ENCODE data around the gene LAMA3. TPM values are rescaled to one million over a fixed set of nuclear protein-coding genes. Genes with fewer than 3 reads are reported as not detected.

Gene LAMA3
- total and polyA plus RNA-seq, 2 donors (not counting 3 experiments of a cell fraction or from before 2014, with no cell fraction given) = 2.6 to 12.3 TPM

DNA sequence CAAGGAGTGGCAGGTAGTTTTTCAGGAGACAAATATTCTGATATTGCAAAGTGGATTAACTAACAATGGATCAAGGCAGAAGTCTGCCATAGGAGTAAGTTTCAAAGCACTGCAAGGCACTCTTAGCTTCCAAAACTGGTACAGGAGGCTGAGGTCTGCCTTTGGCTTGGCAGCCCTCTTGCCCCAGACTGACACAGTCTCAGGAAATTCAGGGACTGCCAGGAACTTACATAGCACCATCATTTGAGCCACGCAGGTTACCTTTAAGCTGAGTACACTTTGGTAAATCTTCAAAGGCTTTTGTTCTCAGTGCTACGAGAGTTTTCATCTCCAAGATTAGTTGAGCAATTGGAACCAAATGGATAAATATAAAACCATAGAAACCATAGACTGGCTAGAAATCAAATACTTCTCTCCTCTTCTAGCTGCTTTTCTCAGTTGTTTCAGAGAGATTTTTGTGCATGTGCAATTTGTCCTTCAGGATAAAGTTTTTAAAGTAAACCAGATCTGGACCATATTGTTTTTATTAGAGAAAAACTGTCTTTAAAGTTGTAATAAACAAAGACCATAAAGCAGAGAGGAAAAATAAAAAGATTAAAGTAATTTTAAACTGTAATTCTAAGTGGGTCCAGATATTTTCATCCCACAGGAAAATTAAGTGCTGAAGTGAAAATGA lies 45.3 kb upstream of the LAMA3 start:
- Histone ChIP-seq H3K27ac (ENCODE audit: insufficient read depth, low read depth, low read length) (no peak overlapping the region), H3K9ac (replicated peaks; ENCODE audit: extremely low read depth, insufficient read depth, low read length) (no peak overlapping the region), H3K79me2 (ENCODE audit: control insufficient read depth, insufficient read depth, low read length) (no peaks in the 10 kb centered on the region), H3K4me2 (ENCODE audit: insufficient read depth, low read length) (no peak overlapping the region), H3K9me1 (replicated peaks; ENCODE audit: control insufficient read depth, extremely low read depth, insufficient read depth, low read length) (no peaks in the 10 kb centered on the region), H3K4me3 (replicated peaks in 1 of 3; ENCODE audit: insufficient read depth in 1 of 3, low read depth in 1 of 3, low read length in 3 of 3) (no peak overlapping the region), H3K36me3 (ENCODE audit: control insufficient read depth in 2 of 2, extremely low read depth in 1 of 2, insufficient read depth in 2 of 2, low read length in 2 of 2) (no peaks in the 10 kb centered on the region), H4K20me1 (replicated peaks; ENCODE audit: control insufficient read depth, extremely low read depth, insufficient read depth, low read length) (no peaks in the 10 kb centered on the region), H2AFZ (ENCODE audit: low read depth, low read length) (no peak overlapping the region), H3K27me3 (ENCODE audit: control insufficient read depth in 2 of 2, insufficient read depth in 2 of 2, low read length in 2 of 2) (peaks cover 0 to 17% of the 10 kb centered on the region in 2 experiments), H3K4me1 (ENCODE audit: control insufficient read depth, extremely low read depth, insufficient read depth, low read length) (peaks cover 4% of the 10 kb centered on the region), H3K9me3 (replicated peaks; ENCODE audit: control insufficient read depth, insufficient read depth, low read length) (no peaks in the 10 kb centered on the region)
- dilution Hi-C loops (cut with MboI; ENCODE audit: extremely low pct_ligation_motif_present, low sequenced_read_pairs) (no loop called here), intact Hi-C loops (cut with micrococcal nuclease) (no loop called here)
- no TSS peak for BruUV-seq (replicated peaks)
- DNase-seq (ENCODE audit: low read depth, low spot score) = no peak
- no peak for FAIRE-seq
- TF ChIP-seq, protein P1, sequence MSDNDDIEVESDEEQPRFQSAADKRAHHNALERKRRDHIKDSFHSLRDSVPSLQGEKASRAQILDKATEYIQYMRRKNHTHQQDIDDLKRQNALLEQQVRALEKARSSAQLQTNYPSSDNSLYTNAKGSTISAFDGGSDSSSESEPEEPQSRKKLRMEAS (IDR thresholded peaks at IDR 0.05; ENCODE audit: insufficient read depth, insufficient read length) = no peak
- no peak for TF ChIP-seq GATA2 (IDR thresholded peaks at IDR 0.05; ENCODE audit: insufficient read depth, insufficient read length, low read depth, low read length)
- no peak for TF ChIP-seq JUN (IDR thresholded peaks at IDR 0.05; ENCODE audit: borderline replicate concordance, insufficient read depth, insufficient read length, low read depth)
- no peak for TF ChIP-seq FOS (IDR thresholded peaks at IDR 0.05; ENCODE audit: borderline replicate concordance, insufficient read depth, low read length)
- no peak for TF ChIP-seq POLR2A (IDR thresholded peaks at IDR 0.05; ENCODE audit: low read depth, low read length)
- no peak for TF ChIP-seq EZH2 (IDR thresholded peaks at IDR 0.05; ENCODE audit: borderline replicate concordance, low read depth, low read length, severe bottlenecking)
- no peak for TF ChIP-seq POLR2AphosphoS5 (IDR thresholded peaks at IDR 0.05; ENCODE audit: insufficient read depth, low read depth, low read length)
- POLR2A ChIA-PET = no interaction called here
- CTCF ChIA-PET = interaction anchor here (0.8 to 2.8 kb wide), 3 partner anchors 13 to 59 kb away, joined by 4 to 9 read pairs (median 8); no protein-coding TSS in a partner anchor

Data from endothelial cell of umbilical vein (primary cell).